ENCODE results near the gene SHROOM1.

DNA sequence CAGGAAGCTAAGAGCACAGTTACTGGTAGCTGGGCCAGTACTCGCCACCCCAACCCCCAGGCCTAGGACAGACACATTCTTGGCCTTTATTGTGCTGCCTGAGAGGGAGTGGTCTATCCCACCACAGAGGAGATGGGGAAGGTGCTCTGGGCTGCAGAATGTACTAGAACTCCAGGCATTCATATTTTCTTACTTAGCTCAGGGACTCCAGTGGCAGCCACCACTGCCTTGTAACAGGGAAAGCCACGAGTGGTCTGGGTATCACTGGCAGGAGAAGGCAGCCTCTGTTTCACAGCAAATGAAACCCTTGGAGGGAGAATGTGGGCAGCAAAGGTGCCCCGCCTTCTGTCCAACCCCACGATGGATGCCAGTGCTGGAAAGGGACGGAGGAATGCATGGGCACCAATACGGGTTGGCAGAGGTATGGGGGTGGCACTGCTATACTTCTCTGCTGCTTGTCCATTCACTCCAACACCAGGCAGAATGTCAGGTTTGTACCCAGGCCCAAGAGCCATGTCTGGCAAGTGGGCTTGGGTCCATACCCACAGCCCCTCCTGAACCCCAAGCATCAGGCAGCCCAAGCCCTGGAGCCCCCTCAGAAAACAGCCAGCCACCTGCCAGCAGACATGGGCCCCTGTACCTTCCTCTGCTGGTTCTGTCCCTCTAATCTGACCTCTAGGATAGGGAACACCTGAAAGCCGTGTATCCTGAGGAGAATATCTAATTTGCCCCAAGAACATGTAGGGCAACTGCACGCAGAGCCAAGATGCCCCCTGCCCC lies 58.0 kb downstream of the SHROOM1 start:
- TF ChIP-seq TCF7L2 (IDR thresholded peaks at IDR 0.05; ENCODE audit: low read depth, low read length) (no peak), PKNOX1 (IDR thresholded peaks at IDR 0.05) (no peak), USF2 (CRISPR knock-in tag; IDR thresholded peaks at IDR 0.05) (no peak), ZNF764 (CRISPR knock-in tag; IDR thresholded peaks at IDR 0.05; ENCODE audit: low read depth) (no peak), ATF7 (IDR thresholded peaks at IDR 0.05) (no peak), ADNP (tag; IDR thresholded peaks at IDR 0.05) (no peak), EP300 (IDR thresholded peaks at IDR 0.05; ENCODE audit: low read length) (no peak), ZBTB8A (IDR thresholded peaks at IDR 0.05; ENCODE audit: partially characterized antibody) (no peak)
- TF ChIP-seq, protein P1, sequence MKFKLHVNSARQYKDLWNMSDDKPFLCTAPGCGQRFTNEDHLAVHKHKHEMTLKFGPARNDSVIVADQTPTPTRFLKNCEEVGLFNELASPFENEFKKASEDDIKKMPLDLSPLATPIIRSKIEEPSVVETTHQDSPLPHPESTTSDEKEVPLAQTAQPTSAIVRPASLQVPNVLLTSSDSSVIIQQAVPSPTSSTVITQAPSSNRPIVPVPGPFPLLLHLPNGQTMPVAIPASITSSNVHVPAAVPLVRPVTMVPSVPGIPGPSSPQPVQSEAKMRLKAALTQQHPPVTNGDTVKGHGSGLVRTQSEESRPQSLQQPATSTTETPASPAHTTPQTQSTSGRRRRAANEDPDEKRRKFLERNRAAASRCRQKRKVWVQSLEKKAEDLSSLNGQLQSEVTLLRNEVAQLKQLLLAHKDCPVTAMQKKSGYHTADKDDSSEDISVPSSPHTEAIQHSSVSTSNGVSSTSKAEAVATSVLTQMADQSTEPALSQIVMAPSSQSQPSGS (CRISPR knock-in tag; IDR thresholded peaks at IDR 0.05) = no peak
- TF ChIP-seq, protein P2, sequence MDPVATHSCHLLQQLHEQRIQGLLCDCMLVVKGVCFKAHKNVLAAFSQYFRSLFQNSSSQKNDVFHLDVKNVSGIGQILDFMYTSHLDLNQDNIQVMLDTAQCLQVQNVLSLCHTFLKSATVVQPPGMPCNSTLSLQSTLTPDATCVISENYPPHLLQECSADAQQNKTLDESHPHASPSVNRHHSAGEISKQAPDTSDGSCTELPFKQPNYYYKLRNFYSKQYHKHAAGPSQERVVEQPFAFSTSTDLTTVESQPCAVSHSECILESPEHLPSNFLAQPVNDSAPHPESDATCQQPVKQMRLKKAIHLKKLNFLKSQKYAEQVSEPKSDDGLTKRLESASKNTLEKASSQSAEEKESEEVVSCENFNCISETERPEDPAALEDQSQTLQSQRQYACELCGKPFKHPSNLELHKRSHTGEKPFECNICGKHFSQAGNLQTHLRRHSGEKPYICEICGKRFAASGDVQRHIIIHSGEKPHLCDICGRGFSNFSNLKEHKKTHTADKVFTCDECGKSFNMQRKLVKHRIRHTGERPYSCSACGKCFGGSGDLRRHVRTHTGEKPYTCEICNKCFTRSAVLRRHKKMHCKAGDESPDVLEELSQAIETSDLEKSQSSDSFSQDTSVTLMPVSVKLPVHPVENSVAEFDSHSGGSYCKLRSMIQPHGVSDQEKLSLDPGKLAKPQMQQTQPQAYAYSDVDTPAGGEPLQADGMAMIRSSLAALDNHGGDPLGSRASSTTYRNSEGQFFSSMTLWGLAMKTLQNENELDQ (CRISPR knock-in tag; IDR thresholded peaks at IDR 0.05; ENCODE audit: borderline replicate concordance) = no peak
- TF ChIP-seq, protein P3, sequence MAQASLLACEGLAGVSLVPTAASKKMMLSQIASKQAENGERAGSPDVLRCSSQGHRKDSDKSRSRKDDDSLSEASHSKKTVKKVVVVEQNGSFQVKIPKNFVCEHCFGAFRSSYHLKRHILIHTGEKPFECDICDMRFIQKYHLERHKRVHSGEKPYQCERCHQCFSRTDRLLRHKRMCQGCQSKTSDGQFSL (CRISPR knock-in tag; IDR thresholded peaks at IDR 0.05) = no peak
- TF ChIP-seq, protein P3 (tag; IDR thresholded peaks at IDR 0.05) = no peak

Measured in K562 (cell line).